Skeletal muscle tissue (tissue), 2 donors: Measurements from ENCODE around the gene KATNAL1. TPM values are rescaled to one million over a fixed set of nuclear protein-coding genes. Genes with fewer than 3 reads are reported as not detected.

ENCODE experiments used
- small RNA-seq: library from RNA; depleted of rRNA; stranded (forward); fragments of <200 nt; gene quantifications from one replicate; pipeline ENCODE3, GENCODE V24; 2014
- total RNA-seq: library from RNA; depleted of rRNA; stranded (reverse); fragments of >200 nt; gene quantifications from one replicate; pipeline ENCODE4 v1.2.3, GENCODE V29; 2014

The KATNAL1 gene
- total RNA-seq, 1 donor from 2014 or later: 16.2 TPM

Small RNA genes within 50 kb of the gene (small RNA-seq; reads per million reads assigned to genes)
- gene RNU6-64P: not detected

Other genes with a start within 250 kb of the KATNAL1 start
- gene UBE2L5, start 114.9 kb upstream of the KATNAL1 start, total RNA-seq: not detected
- gene HMGB1, start 158.4 kb upstream of the KATNAL1 start, total RNA-seq: 61.6 TPM